Measurements from ENCODE around the gene ZACN.

ZACN gene

GRCh38 chr17:76081295-76082210 is 2.6 kb downstream of the ZACN start:
- no peak for DNase-seq

- DNase-seq = no peak
Measured at GRCh38 chr17:76082326-76083251, 3.6 kb downstream of the ZACN start.

GRCh38 chr17:76083536-76084182 is 4.7 kb downstream of the ZACN start:
- DNase-seq = no peak

GRCh38 chr17:76085066-76085730 is 6.2 kb downstream of the ZACN start:
- no peak for DNase-seq

GRCh38 chr17:76085731-76086366 is 6.9 kb downstream of the ZACN start:
- no peak for DNase-seq

- no peak for DNase-seq
Measured at GRCh38 chr17:76086384-76086783, 7.4 kb downstream of the ZACN start.

- no peak for DNase-seq
Measured at GRCh38 chr17:76087531-76087930, 8.5 kb downstream of the ZACN start.

GRCh38 chr17:76088041-76088867 is 9.3 kb downstream of the ZACN start:
- no peak for DNase-seq

- no peak for DNase-seq
Measured at GRCh38 chr17:76088868-76089576, 10.0 kb downstream of the ZACN start.

- DNase-seq = peak in 1 of 56 donors; percentile 39
Measured at GRCh38 chr17:76089680-76090516, 10.9 kb downstream of the ZACN start.

- no peak for DNase-seq
Measured at GRCh38 chr17:76090517-76091129, 11.6 kb downstream of the ZACN start.

- DNase-seq = no peak
Measured at GRCh38 chr17:76091526-76092286, 12.7 kb downstream of the ZACN start.

GRCh38 chr17:76092526-76093413 is 13.8 kb downstream of the ZACN start:
- DNase-seq = peak in 1 of 56 donors; percentile 22

GRCh38 chr17:76094046-76094445 is 15.1 kb downstream of the ZACN start:
- no peak for DNase-seq

- DNase-seq = no peak
Measured at GRCh38 chr17:76095943-76096342, 17.0 kb downstream of the ZACN start.

Measured in amygdala (tissue), 56 donors.